Ammon's horn (tissue), 1 donor: Measurements from ENCODE around the gene C8B.

ENCODE experiments used
- DNase-seq: peaks from one replicate; pipeline ENCODE4 v3.0.0-alpha.2; 2016; ENCODE audit warnings: low spot score

Gene C8B

GRCh38 chr1:56931686-56932085 lies 34.1 kb downstream of the C8B start:
- DNase-seq, result no peak

- no peak for DNase-seq
Measured at GRCh38 chr1:56931211-56931610, 34.6 kb downstream of the C8B start.

GRCh38 chr1:56929492-56929891 lies 36.3 kb downstream of the C8B start:
- no peak for DNase-seq

- no peak for DNase-seq
Measured at GRCh38 chr1:56927986-56928385, 37.8 kb downstream of the C8B start.

DNA sequence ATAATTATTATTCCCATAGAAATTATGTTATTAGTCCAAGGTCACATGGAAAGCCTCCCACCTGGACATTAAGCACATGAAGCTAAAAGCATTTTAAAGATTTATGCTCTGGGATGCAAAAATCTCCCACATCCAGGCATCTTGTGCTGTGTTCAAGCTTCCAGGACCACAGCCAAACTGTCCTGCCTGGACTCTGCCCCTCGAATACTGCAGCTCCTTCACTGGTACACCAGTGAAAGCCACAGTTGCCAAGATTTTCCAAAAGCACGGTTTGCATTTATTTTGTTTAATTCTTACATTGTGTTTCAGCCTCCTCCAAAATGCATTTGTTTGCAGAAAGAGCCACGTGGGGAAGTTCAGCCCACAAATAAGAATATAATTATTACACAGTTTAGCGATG lies 38.6 kb downstream of the C8B start:
- DNase-seq, result no peak

DNA sequence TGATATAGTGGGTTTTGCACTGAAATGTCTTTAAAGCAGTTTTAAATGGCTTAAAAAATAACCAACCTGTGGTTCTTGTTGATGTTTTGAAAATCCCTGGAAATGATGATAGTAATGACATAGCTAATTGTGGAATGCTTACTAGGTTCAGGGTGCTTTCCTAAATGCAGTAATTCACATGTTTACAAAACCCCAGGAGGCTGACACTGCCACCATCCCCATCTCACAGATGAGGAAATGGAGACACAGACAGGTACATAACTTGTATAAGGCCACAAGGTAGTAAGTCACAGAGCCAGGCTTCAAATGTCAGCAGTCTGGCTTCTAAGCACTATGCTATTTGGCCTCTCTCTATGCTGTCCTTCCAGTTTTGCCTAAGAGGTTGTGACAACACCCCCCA lies 40.6 kb downstream of the C8B start:
- DNase-seq, result no peak

DNA sequence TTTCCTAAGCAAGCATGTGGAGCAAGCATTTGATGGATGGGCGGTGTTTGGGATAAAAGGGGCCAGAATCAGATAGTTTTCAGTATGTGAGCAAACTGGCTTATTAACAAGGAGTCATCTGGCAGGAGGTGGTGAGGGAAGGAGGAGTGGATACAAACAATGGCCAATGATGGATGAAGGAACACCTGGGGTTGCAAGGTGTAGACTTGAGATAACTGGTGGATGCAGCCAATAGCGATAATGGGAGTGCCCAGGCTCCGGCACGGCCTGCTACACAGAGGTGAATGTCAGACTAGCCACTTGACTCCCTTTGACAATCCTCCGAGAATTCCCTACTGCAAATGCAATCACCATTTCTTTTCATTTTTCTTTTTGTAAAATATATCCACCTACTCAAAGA lies 41.7 kb downstream of the C8B start:
- DNase-seq, result no peak

GRCh38 chr1:56923201-56923600 lies 42.6 kb downstream of the C8B start:
- DNase-seq, result no peak

DNA sequence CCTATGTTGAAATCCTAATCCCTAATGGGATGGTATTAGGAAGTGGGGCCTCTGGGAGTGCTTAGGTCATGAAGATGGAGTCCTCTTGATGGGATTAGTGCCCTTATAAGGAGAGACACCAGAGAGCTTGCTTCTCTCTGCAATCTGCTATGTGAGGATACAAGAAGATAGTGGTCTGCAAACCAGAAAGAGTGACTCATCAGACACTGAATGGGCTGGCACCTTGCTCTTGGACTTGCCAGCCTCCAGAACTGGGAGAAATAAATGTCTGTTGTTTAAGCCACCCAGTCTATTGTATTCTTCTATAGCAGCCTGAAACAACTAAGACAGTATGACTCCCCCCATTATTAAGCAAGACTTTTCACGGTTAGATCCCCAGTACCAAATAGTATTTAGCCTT lies 43.3 kb downstream of the C8B start:
- no peak for DNase-seq

- DNase-seq, result no peak
Measured at GRCh38 chr1:56922070-56922469, 43.7 kb downstream of the C8B start.

DNA sequence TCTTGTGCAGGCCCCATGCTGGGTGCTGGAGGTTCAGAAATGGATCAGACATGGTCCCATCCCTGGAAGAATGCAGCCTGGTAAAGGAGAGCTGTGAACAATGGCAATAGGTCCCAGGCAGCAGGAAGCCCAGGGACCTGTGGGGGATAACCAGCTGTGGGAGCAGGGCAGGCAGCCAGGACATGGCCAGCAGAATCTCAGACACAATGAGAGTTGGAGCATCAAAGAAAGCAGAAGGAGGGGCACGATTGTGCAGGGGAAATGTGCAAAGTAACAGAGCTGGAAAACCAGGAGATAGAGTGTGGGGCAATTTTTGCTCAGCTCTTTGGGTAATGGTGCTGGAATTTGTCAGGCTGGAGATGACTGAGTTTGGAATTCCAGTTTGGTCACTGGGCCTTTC lies 44.3 kb downstream of the C8B start:
- DNase-seq, result no peak

GRCh38 chr1:56920591-56921001 lies 45.2 kb downstream of the C8B start:
- no peak for DNase-seq

- DNase-seq, result no peak
Measured at GRCh38 chr1:56917356-56917755, 48.5 kb downstream of the C8B start.

- DNase-seq, result no peak
Measured at GRCh38 chr1:56916630-56917029, 49.2 kb downstream of the C8B start.

DNA sequence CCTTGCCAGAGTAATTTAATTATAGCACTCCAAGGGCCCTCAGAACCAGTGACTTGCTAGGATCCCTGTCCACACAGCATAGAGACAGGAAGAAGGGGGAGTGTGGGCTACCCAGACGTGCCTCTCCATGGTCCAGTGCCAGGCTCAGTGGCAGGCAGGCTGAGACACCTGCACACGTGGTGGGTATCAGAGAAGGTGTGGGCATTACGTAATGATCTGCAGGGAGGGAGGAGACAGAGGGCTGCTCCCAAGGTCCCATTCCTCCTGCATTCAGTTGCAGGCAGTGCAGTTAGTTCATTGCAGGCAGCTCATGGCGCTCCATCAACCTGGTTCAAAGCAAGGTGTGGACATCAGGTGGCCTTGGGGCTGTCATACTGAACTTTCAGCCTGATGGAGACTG lies 49.9 kb downstream of the C8B start:
- DNase-seq, result no peak

GRCh38 chr1:56912325-56912724 lies 53.5 kb downstream of the C8B start:
- no peak for DNase-seq

DNA sequence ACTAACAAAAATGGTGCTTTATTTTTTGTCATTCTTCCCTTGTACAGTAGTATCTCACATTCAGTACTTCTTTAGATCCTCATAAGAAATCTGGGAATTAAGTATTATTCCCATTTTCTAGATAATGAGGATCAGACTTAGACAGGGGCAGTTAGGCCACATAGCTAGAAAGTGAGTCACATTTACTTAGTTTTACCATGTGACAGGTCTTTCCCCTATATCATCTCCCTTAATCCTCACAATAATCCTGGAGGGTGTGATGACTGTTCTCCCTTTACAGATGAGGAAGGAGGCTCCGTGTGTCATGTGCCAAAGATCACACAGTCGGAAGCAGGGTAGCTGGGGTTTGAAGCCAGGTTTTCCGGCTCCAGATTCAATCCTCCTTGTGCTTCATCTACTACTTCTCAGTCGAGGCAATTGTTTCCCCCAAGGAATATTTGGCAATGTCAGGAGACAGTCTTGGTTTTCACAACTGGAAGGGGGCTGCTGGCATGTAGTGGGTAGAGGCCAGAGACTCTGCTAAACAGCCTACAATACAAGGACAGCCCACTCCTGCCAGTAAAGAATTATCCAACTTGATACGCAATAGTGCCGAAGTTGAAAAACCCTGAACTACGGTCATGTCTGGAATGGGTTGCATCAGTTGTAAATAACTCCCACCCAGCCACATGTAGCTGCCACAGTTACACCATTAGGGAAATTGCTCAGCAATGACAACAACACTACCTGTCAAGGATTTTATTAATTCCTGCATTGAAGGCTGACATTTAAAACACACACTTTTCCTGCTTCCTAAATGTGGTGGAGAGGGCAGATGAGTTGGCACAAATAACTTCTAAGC lies 54.5 kb downstream of the C8B start:
- no peak for DNase-seq

- no peak for DNase-seq
Measured at GRCh38 chr1:56910441-56910985, 55.3 kb downstream of the C8B start.

DNA sequence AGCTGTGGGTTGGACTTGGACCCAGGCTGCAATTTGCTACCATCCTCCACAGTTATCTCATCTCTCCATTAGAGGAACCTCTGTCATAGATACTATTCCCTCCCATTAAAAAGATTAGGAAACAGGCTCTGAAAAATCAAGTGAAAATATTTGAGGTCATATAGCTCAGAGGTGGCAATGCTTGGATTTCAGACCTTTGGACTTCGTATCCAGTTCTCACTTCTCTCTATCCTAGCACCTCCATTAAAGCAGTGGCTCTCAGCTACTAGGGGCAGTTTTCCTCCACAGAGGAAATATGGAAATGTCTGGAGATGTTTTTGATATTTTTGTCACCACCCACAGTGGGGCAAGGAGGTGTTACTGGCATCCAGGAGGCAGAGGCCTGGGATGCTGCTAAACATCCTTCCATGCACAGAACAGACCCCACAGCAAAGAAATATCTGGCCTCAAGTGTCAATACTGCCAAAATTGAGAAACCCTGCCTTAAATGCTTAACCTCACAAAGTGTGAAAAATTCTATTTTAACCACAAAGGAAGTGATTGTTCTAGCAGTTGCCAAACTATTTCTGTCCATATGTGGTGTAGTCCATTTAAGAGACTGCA lies 57.1 kb downstream of the C8B start:
- no peak for DNase-seq

- no peak for DNase-seq
Measured at GRCh38 chr1:56905667-56906066, 60.1 kb downstream of the C8B start.

GRCh38 chr1:56904663-56905397 lies 61.0 kb downstream of the C8B start:
- no peak for DNase-seq

DNA sequence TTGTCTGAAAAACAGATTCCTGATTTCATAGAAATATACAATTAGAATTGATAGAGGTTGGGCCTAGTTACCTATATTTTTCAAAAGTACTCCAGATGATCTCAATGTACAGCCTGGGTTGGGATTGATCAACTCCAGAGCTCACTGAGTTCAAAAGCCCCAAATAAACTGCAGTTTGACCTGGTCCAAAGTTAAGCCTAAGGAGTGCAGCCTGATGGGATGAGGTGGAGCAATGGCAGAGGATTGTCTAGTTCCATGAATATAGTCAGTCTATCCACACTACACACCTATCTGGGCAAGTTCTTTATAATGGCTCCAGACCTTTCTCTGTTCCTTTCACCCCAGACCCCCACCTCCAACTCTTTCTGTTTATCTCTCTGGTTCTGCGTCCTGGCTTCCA lies 62.0 kb downstream of the C8B start:
- DNase-seq, result no peak

DNA sequence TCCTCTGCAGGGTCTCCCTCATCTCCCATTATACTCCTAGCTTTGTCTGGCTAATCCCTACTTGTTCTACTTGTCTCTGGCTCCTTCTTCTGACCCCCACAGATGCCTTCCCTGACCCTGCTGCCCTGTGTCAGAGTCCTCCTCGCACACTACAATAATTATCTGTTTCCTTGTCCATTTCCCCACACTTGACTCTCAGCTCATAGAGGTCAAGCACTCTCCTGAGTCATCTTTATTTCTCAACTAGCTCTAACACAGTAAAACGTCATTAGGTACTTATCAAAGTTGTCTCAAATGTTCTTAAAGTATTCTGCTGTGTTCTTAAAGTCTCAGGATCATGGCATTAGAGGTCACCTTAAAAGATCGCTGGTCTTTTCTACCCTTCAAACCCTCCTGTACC lies 64.1 kb downstream of the C8B start:
- DNase-seq, result no peak
